HG03342 (cell line): ENCODE measurements around the gene GOLGA3.
"Not testable (repeated sequence)": the region's sequence is repeated elsewhere in the genome, so short reads cannot be mapped to it uniquely, and the experiment has no call there.

Experiments
- ATAC-seq: cut with Tn5 transposase; IDR thresholded peaks from one replicate; pipeline ENCODE4 v1.9.1; 2021; ENCODE audit warnings: mild to moderate bottlenecking, moderate library complexity; ENCODE audit not compliant: unreplicated experiment

Gene GOLGA3

GRCh38 chr12:132828706-132829534 lies at the start of gene GOLGA3:
Gene GOLGA3 (minus strand): TSS chr12:132828869. CDS start chr12:132822128, 6,741 bp downstream.
- ATAC-seq, result peak; percentile 90

- not testable (repeated sequence) for ATAC-seq
These were observed 46.0 kb upstream of the GOLGA3 start for GRCh38 chr12:132874620-132875019.

- no peak for ATAC-seq
These were observed 45.5 kb upstream of the GOLGA3 start for GRCh38 chr12:132874175-132874574.

GRCh38 chr12:132873724-132874123 lies 45.1 kb upstream of the GOLGA3 start:
- no peak for ATAC-seq

GRCh38 chr12:132872975-132873421 lies 44.3 kb upstream of the GOLGA3 start:
- no peak for ATAC-seq

- ATAC-seq, result no peak
These were observed 43.6 kb upstream of the GOLGA3 start for GRCh38 chr12:132872073-132872855.

GRCh38 chr12:132869551-132869950 lies 40.9 kb upstream of the GOLGA3 start:
- no peak for ATAC-seq

GRCh38 chr12:132866251-132866828 lies 37.7 kb upstream of the GOLGA3 start:
- no peak for ATAC-seq

- no peak for ATAC-seq
These were observed 32.9 kb upstream of the GOLGA3 start for GRCh38 chr12:132861558-132861957.

- no peak for ATAC-seq
These were observed 30.1 kb upstream of the GOLGA3 start for GRCh38 chr12:132858718-132859266.

- not testable (repeated sequence) for ATAC-seq
These were observed 28.4 kb upstream of the GOLGA3 start for GRCh38 chr12:132857019-132857418.

GRCh38 chr12:132856581-132856980 lies 27.9 kb upstream of the GOLGA3 start:
- no peak for ATAC-seq

- not testable (repeated sequence) for ATAC-seq
These were observed 26.5 kb upstream of the GOLGA3 start for GRCh38 chr12:132855211-132855610.

GRCh38 chr12:132853285-132854092 lies 24.8 kb upstream of the GOLGA3 start:
- no peak for ATAC-seq

GRCh38 chr12:132852496-132852895 lies 23.8 kb upstream of the GOLGA3 start:
- no peak for ATAC-seq

- no peak for ATAC-seq
These were observed 22.8 kb upstream of the GOLGA3 start for GRCh38 chr12:132851465-132851864.

GRCh38 chr12:132850291-132850690 lies 21.6 kb upstream of the GOLGA3 start:
- no peak for ATAC-seq

- ATAC-seq, result no peak
These were observed 19.9 kb upstream of the GOLGA3 start for GRCh38 chr12:132848521-132848920.

- no peak for ATAC-seq
These were observed 19.0 kb upstream of the GOLGA3 start for GRCh38 chr12:132847363-132848356.
